ENCODE measurements around the gene COL3A1. TPM values are rescaled to one million over a fixed set of nuclear protein-coding genes. Genes with fewer than 3 reads are reported as not detected.

The COL3A1 gene
- total and polyA plus RNA-seq, 2 of the 8 experiments (the other 6 are each of a cell fraction or from before 2014, with no cell fraction given): 0.07 to 0.11 TPM

DNA sequence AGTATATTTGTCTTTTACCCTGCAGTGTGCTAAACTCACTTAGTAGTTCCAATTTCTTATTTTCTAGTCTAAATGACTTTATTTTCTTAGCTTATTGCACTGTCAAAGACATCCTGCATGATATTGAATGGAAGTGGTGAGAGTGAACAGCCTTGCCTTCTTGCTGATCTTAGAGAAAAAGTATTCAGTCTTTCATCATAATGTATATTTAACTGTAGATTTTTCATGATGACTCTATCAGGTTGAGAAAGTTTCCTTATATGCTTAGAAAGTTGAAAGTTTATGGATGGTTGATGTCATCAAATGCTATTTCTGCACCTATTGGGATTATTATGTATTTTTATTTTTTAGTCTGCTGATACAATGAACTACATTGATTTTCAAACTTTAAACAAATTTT, 21.3 kb upstream of the COL3A1 start:
- H3K36me3 ChIP-seq (ENCODE audit: control insufficient read depth in 2 of 4, insufficient read depth in 4 of 4, low read length in 3 of 4): no peaks in the 10 kb centered on the region
- H2AK5ac ChIP-seq (ENCODE audit: low read depth, low read length): no peak overlapping the region
- ChIA-PET POLR2A (ENCODE audit: partially characterized antibody) (no interaction called here), CTCF (ENCODE audit: partially characterized antibody) (no interaction called here)
- no peak for FAIRE-seq
- no peaks in the 10 kb centered on the region for H3K9me3 ChIP-seq (ENCODE audit: insufficient read depth in 2 of 2, low read depth in 1 of 2, low read length in 1 of 2)
- H3K23ac ChIP-seq (ENCODE audit: insufficient read length): no peak overlapping the region
- H2BK12ac ChIP-seq (ENCODE audit: low read depth, low read length): no peak overlapping the region
- H3K79me1 ChIP-seq (ENCODE audit: low read depth, low read length): no peaks in the 10 kb centered on the region
- H2AFZ ChIP-seq (ENCODE audit: low read length): no peak overlapping the region
- no peaks in the 10 kb centered on the region for H4K20me1 ChIP-seq (replicated peaks in 1 of 2; ENCODE audit: control insufficient read depth in 1 of 2, insufficient read depth in 2 of 2, low read length in 2 of 2)
- H3K56ac ChIP-seq (replicated peaks; ENCODE audit: insufficient read length, low read depth, low read length): no peak overlapping the region
- H3K23me2 ChIP-seq (ENCODE audit: low read depth, low read length): no peaks in the 10 kb centered on the region
- no peak overlapping the region for H3K4me2 ChIP-seq (ENCODE audit: insufficient read depth in 1 of 2, low read depth in 2 of 2, low read length in 2 of 2)
- no peak overlapping the region for H2BK20ac ChIP-seq (ENCODE audit: low read length)
- H3K4me3 ChIP-seq (ENCODE audit: extremely low read depth in 1 of 4, insufficient read depth in 2 of 4, low read depth in 3 of 4, low read length in 4 of 4): no peak overlapping the region
- no peak overlapping the region for H4K5ac ChIP-seq (ENCODE audit: insufficient read length, low read depth, low read length)
- TF ChIP-seq CREB1 (IDR thresholded peaks at IDR 0.05) (no peak), HDAC6 (IDR thresholded peaks at IDR 0.05; ENCODE audit: low read depth, low read length) (no peak), BRCA1 (IDR thresholded peaks at IDR 0.05; ENCODE audit: low read depth, low read length) (no peak), POLR2A (IDR thresholded peaks at IDR 0.05; ENCODE audit: control extremely low read depth in 1 of 2, low read depth in 2 of 2, low read length in 2 of 2) (no peak)
- TF ChIP-seq, protein P1, sequence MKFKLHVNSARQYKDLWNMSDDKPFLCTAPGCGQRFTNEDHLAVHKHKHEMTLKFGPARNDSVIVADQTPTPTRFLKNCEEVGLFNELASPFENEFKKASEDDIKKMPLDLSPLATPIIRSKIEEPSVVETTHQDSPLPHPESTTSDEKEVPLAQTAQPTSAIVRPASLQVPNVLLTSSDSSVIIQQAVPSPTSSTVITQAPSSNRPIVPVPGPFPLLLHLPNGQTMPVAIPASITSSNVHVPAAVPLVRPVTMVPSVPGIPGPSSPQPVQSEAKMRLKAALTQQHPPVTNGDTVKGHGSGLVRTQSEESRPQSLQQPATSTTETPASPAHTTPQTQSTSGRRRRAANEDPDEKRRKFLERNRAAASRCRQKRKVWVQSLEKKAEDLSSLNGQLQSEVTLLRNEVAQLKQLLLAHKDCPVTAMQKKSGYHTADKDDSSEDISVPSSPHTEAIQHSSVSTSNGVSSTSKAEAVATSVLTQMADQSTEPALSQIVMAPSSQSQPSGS (IDR thresholded peaks at IDR 0.05; ENCODE audit: low read length): no peak
- H3K27me3 ChIP-seq (replicated peaks in 1 of 4; ENCODE audit: control insufficient read depth in 3 of 4, extremely low read depth in 1 of 4, insufficient read depth in 3 of 4, low read length in 3 of 4): no peaks in the 10 kb centered on the region
- no peak overlapping the region for H4K91ac ChIP-seq (replicated peaks; ENCODE audit: insufficient read length, low read length)
- no peak overlapping the region for H3K4ac ChIP-seq (replicated peaks; ENCODE audit: insufficient read length, low read depth, low read length)
- no peak overlapping the region for H3K9ac ChIP-seq (replicated peaks in 1 of 4; ENCODE audit: extremely low read depth in 1 of 4, low read depth in 3 of 4, low read length in 3 of 4)
- no peaks in the 10 kb centered on the region for H3K79me2 ChIP-seq (ENCODE audit: control insufficient read depth in 1 of 2, insufficient read depth in 2 of 2, low read length in 2 of 2)
- no peak overlapping the region for H3K27ac ChIP-seq (ENCODE audit: low read depth, low read length)
- no peak for DNase-seq (ENCODE audit: low read depth in 1 of 2, low spot score in 2 of 2)
- no peak overlapping the region for H3K18ac ChIP-seq (ENCODE audit: extremely low read depth, low read length)
- H2BK120ac ChIP-seq (replicated peaks; ENCODE audit: low read depth, low read length): no peak overlapping the region
- H3K4me1 ChIP-seq (replicated peaks in 1 of 4; ENCODE audit: control insufficient read depth in 3 of 4, insufficient read depth in 4 of 4, low read length in 3 of 4): no peaks in the 10 kb centered on the region
- no peak overlapping the region for H2BK15ac ChIP-seq (ENCODE audit: low read length)
- H3K14ac ChIP-seq (ENCODE audit: insufficient read length): no peak overlapping the region
- H2BK5ac ChIP-seq (ENCODE audit: low read depth, low read length): no peak overlapping the region
- no peak overlapping the region for H4K8ac ChIP-seq (ENCODE audit: extremely low read depth, insufficient read depth, low read length)

All from H1 (cell line).